GM19023 (cell line): Measurements from ENCODE around the gene MEA1.
"Not testable (repeated sequence)": the region's sequence is repeated elsewhere in the genome, so short reads cannot be mapped to it uniquely, and the experiment has no call there.

ENCODE experiments used
- ATAC-seq: cut with Tn5 transposase; IDR thresholded peaks from one replicate; pipeline ENCODE4 v1.9.1; 2021; ENCODE audit warnings: mild to moderate bottlenecking, moderate library complexity; ENCODE audit not compliant: unreplicated experiment

The MEA1 gene

DNA sequence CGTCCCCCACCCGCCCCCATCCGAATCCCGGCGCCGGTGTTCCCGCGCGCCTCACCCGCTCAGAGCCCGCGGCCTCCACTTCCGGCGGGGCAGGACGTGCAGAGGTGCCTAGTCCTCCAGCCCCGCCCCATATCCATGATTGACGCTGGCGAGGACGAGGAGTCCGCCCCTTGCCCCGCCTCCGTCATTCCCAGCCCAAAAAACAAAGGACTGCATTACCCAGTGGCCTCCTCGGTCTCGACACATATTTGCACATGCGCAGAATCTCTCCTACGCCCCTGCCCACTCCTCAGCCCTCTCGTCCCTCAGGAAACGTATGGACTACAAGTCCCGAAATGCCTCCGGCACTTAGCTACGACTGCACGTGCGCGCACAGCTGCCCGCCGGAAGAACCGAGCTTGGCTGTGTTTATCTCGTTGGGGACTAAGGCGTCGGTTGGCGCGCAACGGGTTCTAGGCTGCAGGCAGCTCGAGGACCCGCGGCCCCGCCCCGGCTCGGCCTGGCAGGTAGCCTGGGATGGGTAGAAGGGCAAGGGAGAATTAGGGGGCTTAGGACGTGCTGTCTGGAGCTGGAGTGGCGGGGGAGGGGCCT is at the start of gene MEA1, which contains the start of gene KLHDC3:
Gene MEA1 (minus strand): TSS at position 104 of the 591 bp plus-strand sequence. CDS start 133 bp downstream, outside the sequence.
Gene KLHDC3 (plus strand): TSS at position 407 of the 591 bp plus-strand sequence. CDS start 2,944 bp downstream, outside the sequence.
- peak; percentile 94 for ATAC-seq

DNA sequence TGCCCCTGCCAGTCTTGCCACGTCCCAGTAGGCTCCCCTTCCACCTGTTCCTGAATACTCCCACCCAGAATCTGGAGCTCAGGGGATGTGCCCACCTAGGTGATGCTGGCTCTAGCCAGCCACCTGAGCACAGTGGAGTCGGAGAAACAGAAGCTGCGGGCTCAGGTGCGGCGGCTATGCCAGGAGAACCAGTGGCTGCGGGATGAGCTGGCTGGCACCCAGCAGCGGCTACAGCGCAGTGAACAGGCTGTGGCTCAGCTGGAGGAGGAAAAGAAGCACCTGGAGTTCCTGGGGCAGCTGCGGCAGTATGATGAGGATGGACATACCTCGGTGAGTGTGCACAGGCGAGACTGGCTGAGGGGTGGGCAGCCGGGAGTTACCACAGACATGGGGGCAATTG is 49.1 kb upstream of the MEA1 start:
- ATAC-seq: no peak

DNA sequence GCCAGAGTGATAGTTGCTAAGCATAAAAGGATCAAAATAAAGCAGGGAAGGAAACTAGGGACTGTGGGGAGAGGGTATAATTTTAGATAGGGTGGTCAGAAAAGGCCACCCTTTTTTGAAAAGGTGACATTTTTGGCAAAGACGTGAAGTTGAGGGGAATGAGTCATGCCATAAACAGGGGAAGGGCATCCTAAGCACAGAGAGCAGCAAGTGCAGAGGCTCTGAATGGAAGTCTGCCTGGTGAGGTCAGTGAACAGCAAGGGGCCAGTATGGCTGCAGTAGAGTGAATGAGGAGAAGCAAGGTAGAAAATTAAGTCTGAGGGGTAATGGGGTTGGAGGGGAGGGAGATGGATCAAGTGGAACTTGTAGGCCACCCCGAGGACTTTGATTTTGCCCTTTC is 48.1 kb upstream of the MEA1 start:
- ATAC-seq: no peak

DNA sequence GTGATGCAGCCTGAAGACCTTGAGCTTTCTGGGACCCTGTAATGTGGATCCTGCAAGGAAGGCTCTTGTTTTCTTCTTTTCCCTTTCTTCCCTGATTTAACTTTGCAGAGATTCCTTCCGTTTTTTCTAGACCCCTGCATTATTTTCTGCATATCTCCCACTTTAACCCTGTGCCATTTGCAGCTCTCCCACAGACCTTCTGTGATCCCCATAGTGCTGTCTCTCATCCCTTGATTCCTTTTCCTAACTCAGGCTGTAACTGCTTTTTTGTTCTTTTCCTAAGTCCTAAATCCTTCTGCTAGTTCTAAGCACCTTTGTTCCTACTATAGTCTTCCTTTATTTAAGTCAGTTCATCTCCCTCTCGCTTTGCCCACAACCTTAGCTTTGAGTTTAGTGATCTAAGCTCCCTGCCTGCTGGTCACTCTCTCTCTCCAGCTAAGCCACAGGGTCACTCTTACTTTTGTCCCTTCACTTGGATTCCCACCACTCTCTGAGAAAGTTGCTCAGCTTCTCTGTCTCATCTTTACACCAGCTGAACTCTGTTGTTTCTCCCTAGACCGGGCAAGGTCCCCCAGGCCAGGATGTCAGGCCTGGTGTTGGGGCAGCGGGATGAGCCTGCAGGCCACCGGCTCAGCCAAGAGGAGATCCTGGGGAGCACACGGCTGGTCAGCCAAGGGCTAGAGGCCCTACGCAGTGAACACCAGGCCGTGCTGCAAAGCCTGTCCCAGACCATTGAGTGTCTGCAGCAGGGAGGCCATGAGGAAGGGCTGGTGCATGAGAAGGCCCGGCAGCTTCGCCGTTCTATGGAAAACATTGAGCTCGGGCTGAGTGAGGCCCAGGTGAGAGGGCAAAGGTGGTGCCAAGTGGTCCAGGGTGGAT is 47.2 kb upstream of the MEA1 start:
- no peak for ATAC-seq

DNA sequence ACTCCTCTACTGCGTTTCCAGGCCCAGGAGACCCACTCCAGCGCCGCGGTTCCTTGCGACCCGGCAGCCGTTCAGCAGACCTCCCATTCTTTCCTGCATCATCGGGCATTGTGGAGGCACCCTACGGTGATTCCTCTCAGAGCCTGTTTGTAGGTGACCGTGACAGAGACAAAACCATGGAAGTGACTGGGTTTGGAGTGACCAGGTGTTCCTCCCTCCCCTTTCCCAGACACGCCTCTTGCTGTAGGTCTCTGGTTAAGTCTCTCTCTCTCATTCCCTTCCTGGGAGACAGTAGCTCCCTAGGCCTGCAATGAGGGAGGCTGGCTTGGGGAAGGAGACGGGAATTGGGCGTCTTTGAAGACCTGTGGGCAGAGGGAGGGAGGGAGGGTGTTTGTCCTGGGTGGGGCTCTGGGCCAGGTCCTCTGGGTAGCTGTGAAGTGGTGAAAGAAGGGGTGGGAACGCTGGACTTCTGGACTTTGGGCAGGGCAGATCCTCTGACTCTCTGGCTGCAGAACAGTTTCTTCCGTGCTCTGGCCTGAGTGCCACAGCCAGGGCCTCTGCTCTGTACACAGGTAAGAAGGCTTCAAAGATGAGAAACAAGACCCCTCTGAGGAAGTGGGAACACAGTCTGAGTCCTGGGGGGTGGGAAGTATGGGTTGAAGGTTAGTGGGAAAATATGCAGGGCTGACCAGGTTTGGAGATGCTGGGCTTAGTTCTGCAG is 46.4 kb upstream of the MEA1 start:
- ATAC-seq: no peak

DNA sequence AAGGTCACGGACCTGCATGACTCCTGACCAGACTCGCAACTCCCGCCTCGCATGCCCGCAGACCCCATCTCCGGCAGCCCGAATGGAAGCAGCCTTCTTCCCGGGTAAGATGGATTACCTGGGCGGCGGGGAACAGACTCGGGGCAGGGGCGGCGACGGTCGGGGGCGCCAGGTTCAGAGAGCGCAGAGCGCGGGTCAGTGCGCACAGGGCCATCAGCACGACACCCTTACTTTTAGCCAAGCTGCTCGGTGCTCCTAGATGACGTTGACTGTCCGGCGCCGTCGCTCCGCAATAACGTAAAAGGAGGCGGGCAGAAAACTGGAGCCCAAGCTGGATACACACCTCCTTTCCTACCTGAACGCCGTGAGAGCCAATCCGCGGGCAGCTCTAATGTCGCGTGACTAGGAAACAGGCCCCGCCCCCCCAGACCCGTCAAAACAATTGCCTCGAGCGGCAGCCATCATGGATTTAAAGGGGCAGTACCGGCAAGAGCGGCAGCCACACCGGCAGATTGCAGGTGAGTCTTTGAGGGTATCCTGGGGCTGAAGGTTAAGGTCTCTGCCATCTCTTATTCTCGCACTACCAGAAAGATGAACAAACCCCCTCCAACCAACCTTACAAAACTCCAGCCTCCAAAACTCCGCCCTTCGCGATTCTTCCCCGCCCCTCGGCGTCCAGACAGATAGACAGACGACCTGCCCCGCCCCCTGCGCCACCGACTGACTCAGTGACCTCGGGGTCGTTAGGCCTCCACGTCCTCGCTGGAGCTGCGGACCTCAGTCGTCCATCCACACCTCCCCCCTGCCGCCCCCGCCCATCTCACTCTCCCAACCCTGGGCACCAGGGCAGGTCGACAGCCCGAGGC is 45.7 kb upstream of the MEA1 start, which contains the start of the genes KLC4 and MRPL2:
Gene KLC4 (plus strand): TSS at position 464 of the 866 bp plus-strand sequence. CDS start 1,705 bp downstream, outside the sequence.
Gene MRPL2 (minus strand): TSS at position 267 of the 866 bp plus-strand sequence. CDS start 53 bp downstream, at position 214.
- peak; percentile 89 for ATAC-seq

DNA sequence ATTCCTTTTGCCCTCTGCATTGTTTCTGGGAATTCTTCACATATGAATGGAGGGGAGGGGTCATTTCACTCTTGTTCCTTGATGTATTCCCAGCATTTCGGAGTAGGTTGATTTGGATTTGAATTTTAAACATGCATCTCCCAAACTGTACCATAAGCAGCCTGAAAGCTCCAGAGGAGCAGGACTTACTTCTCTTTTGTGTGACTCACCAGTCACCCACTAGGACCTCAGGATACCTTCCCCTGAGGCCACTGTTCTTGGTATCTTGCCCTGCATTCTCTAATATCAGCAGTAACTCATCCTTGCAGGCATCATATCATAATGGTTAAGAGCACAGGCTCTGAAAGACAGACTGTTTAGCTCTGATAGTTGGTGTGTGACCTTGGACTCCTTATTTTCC is 44.8 kb upstream of the MEA1 start:
- no peak for ATAC-seq

DNA sequence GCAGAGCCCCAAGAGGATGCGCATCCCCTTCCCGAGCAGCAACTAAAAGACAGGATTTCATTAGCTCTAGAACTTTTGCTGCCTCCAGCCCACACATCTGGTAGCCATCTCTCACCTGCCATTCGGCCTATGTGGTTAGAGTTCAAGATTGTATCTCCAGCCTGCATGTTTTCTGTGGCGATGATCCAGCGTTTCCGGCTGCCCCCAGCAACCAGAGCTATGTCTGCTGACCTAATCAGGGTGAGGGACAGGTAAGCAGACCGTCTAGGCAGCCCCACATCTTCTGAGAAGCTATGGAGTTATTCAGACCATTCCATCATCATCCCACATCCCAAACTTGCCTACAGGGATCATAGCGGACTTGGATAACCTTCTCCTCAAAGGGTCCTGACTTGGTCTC is 42.2 kb upstream of the MEA1 start:
- no peak for ATAC-seq

DNA sequence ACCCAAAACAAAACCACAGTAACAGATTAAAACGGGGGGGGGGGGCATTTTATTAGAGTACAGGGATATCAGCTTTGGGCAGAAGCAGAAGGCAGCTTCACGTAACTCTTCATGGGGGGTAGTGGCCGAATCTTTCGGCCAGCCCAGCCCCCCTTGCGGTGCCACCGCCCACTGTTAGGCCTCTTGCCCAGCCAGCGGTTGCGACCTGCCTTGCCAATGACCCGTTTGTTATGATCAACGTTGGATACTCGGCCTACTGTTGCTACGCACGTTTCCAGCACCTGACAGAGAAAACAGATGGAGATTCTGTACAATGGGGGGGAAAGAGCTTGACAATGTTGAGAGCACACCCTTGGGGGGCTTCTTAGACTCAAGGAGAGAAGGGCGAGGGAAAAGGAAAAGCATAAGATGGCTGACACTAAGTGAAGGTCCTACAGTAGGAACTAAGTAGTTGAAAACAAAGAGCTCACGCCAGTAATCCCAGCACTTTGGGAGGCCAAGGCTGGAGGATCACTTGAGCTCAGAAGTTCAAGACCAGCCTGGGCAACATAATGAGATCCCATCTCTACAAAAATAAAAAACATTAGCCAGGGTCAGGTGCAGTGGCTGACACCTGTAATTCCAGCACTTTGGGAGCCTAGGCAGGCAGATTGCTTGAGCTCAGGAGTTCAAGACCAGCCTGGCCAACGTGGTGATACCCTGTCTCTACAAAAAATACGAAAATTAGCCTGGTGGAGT is 40.6 kb upstream of the MEA1 start:
- ATAC-seq: no peak

DNA sequence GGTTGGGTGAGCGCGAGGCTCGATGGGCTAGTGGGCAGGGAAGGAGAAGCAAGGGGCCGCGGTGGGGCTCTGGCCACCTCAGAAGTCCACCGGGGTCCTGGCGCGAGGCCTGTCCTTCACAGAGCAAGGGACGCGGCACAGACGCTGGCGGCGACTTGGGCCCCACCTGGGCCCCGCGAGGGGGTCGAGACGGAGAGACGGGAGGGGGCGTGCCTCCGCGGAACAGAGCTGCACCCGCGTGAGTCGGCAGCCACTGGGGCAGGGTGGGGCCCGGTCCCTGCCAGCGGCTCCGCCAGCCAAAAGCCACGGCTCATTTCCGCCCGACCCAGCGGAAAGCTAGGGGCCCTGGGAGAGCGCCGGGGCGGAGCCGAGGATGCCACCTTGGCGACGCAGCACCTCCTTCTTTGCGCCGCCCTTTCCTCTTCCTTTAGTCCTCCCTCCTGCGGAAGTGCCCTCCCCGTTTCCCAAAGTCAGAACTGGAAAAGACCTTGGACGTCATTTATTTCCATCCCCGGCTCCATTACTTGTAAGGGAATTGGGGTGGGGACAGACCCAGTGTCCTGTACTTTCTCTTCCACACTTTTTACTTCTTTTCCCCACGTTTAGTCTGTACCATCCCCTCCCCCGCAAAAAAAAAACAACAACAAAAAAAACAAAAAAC is 39.9 kb upstream of the MEA1 start, which contains the start of gene CUL7:
Gene CUL7 (minus strand): TSS at position 307 of the 661 bp plus-strand sequence. CDS start 1,063 bp downstream, outside the sequence.
- peak; percentile 90 for ATAC-seq

DNA sequence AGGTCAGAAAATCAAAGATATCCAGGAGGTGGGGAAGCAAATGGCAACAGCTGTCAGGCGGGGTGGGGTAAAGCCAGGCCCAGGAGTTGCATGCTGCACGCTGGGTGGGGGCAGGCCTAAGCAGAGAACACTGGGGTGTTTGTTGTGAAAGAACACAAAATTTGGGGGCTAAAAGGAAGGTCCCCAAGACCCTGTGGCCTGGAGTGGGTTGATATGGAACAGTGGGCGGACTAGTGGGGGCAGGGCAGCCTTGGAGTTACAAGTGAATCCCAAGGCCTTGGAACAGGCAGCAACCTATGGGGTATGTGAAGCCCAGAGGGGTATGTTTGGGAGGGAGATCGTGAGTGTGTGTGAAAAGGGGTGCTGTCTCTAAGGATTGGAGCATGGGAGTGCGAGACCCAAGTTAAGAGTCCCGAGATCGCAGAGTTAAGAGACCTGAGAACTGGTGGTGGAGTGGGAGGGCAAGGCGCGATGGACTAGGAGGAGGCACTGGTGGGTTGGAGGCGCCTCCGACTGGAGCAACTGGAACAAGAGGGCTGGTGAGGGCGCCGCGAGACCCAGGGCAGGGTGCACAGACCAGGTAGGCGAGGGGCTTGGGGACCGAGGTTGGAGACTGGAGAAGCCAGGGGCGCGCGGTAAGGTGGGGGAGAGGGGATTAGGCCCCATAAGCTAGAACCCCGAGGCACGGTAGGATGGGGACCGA is 39.2 kb upstream of the MEA1 start:
- peak; percentile 17 for ATAC-seq

DNA sequence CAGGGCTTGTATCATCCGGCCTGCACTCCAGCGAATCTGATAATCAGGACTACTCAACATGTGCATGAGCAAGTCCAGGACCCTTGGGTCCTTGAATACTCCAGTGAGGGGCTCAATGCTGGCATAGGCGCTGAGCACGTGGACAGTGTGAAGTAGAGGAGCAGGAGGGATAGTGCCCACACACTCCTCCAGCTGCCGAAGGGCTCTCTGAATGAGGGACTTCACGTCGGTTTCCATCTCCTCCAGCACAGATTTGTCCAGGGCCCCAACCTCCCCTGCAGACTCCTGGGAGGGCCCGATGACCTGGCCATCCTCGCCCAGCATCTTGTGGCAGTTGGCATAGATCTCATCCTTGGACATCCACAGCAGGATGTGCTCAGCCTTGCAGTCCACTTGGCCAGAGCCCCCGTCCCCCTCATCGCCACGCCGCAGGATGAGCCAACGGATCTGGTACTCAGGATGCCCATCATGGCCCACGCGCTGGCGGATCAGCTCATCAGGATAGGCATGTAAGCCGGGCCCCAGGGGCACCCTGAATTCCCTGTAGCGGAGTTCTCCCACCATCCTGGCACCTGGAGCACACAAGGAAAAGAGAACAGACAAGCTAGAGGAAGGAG is 38.6 kb upstream of the MEA1 start:
- ATAC-seq: no peak

DNA sequence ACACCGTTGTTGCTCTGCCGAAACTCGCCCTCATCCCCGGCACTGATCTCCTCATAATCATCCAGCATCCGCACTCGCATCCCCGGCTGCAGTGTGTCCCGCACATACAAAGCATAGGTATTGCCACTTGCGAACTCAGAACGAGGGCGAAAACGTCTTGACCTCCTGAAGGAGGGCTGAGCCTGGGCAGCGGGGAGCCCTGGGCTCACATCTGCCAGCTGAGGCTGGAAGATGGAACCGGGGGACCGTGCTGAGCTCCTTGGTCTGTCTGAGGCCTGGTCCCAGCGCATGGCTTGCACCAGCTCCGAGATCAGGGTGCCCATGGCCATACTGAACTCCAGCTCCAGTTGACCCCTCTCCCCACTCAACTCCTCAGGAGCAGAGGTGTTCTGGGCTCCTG is 37.2 kb upstream of the MEA1 start:
- no peak for ATAC-seq

DNA sequence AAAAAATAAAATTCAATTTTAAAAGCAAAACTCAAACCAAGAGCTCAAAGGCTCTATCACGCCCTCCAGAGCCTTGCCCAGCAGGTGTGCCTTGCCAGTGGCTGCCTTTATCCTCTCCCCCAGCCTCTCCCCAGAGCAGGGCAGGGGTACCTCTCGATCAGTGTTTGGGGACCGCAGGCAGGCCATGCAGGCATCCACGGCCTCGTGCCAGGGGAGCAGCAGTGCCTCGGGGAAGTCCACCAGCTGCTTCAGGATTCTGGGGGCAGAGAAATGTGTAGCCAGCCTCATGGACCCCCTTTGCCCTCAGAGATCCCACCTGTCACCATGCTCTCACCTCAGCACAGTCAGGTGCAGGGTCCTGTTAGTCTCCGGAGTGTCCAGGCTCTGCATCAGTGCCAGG is 34.3 kb upstream of the MEA1 start:
- no peak for ATAC-seq

DNA sequence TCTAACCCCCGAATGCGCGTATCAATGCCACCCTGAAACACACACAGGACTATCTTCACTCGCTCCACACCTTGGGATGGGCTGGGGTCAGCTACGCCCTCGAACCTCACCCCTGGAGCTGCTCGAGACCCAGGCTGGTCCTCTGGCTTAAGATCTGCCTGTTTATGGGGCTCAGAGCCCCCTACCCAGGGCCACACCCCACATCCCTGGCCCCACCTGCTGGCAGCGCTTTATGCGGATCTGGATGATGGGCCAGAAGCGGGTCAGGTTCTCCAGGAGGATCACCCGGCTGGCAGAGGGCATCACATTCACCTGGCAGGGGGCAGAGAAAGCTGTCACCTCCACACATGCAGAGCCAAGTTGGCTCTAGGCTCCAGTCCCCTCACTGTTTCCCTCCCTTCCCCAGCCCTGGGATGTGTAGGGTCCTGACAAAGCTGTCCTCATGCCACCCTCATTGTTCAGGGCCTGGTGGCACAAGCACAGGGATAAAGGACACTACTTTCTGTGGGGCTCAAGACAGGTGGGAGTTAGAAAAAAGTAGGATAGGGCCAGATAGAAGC is 31.7 kb upstream of the MEA1 start:
- no peak for ATAC-seq

DNA sequence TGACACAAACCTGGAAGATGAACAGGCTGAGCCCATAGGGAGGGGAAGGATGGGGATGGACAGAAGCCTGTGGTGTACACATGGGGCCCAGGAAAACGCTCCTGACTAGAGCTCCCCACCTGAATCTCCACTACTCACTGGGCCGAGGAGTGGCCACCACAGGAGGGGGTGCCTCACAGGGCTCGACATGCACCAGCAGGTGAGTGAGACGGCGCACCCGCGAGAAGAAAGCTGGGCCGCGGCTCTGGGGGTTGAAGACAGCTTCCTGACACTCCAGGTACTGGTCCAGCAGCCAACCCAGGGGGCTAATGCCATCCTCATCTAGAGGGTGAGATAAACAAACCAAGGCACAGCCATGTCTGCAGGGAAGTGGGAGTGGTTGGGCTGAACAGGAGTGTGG is 29.6 kb upstream of the MEA1 start:
- ATAC-seq: no peak

DNA sequence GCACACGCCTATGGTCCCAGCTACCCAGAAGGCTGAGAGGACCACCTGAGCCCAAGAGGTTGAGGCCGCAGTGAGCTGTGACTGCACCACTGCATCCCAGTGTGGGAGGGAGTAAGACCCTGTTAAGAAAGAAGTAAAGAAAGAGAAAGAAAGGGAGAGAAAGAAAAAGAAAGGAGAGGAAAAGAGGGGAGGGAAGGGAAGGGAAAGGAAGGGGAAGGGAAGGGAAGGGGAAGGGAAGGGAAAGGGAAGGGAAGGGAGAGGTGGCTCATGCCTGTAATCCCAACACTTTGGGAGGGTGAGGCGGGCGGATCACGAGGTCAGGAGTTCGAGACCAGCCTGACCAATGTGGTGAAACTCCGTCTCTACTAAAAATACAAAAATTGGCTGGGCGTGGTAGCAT is 27.7 kb upstream of the MEA1 start:
- not testable (repeated sequence) for ATAC-seq
